GM21825 (cell line): ENCODE measurements around the gene A4GNT.
"Not testable (repeated sequence)": the region's sequence is repeated elsewhere in the genome, so short reads cannot be mapped to it uniquely, and the experiment has no call there.

ENCODE experiments used
- ATAC-seq: cut with Tn5 transposase; IDR thresholded peaks from one replicate; pipeline ENCODE4 v1.9.1; 2021; ENCODE audit warnings: mild to moderate bottlenecking, moderate library complexity; ENCODE audit not compliant: unreplicated experiment

A4GNT gene

DNA sequence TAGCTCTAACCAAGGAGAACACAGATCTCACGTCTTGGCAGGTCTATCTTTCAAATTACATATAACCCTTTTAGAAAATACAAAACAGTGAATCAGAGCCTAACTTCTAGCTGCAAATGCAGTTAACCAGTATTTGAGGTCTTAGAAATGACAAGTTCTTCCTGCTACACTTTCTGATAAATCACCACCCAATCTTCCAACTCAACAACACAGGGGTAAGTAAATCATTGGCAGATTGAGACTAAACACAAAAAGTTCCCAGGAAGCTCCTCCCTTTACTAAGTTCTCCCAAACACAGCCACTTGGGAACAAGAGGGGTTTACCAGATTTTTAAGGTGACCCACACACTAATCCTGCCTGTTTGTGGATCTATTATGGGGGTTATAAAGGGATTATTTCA, at the start of gene A4GNT:
TSS of gene A4GNT (minus strand) at position 152 of the 400 bp plus-strand sequence. CDS start 1,134 bp downstream, outside the sequence.
- no peak for ATAC-seq

DNA sequence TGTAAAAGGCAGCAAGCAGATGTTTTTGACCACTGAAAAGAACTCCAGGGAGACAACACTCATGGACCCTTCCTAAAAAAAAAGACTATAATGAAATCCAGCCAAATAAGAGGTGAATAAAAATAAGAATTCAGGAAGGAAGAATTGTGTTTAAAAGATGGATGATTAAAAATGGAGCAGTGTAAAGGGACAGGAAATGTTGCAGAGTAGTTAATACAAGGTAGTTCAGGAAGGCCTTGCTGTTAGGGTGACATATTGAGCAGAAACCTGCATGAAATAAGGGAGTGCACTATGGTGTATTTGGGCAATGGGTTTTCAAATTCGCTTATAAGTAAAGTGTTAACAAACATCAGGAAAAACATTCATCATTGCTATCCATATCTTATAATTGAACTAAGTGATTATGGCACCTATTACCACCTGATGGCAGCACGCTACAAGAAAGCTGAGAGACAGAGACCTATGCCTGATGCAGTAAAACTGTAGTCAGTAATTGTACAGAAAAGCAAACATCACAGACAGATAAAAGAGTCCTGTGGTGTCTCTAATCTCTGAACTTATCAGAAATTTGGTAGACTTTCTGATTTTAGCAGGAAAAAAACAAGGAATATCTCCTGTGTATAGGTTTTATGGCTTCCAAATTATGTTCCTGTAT, 48.3 kb upstream of the A4GNT start:
- peak; percentile 75 for ATAC-seq

DNA sequence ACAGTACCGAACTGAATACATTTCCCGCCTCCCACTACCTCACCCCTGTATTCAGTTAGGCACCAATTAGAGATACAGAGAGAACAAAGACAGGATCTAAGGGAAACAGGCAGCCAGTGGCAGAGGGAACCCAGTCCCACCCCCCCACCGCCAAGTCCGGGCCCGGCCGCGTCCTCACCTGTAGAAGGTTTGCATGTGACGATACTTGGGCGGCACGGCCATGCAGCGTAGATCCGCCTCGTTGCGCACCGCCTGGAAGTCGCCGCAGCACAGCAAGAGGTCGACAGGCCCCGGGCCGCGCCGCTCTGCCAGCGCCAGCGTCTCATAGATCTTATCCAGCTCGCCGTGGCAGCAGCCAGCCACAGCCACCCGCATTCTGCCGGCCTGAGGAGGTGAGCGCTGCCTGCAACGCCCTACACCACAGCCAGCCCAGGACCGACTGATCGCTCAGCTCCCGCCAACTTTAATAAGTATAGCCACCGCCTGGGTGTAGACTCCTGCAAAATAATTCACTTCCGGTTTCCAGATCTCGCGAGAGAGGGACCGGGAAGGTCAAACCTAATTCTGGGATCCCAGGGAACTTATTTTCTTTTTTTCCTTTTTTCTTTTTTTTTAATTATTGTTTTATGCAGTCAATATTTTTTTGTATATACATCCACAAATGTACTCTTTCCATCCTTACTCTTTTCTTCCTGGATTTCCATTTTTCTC, 42.4 kb upstream of the A4GNT start, which contains the start of gene DBR1:
TSS of gene DBR1 (minus strand) at position 501 of the 711 bp plus-strand sequence. CDS start at position 375, 126 bp downstream.
- peak; percentile 91 for ATAC-seq

DNA sequence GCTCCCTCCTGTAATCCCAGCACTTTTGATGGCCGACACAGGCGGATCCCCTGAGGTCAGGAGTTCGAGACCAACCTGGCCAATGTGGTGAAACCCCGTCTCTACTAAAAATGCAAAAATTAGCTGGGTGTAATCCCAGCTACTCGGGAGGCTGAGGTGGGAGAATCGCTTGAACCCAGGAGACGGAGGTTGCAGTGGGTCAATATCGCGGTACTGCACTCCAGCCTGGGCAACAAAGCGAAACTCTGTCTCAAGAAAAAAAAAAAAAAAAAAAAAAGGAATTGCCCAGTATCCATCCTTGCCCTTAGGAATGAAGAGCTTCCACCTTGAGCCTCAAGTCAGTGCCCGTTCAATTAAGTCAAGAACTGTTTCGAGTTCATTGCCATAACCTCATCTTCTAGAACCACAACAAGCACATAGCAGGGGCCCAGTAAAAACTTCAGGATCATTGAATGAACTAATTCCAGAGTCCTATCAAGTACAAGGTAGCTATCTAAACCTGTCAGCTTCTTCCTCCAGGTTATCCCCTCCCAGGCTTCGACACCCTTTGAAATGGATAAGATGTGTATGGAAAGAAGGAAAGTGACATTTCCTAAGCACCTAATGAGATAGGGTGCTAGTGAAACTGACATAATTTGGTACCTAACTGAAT, 41.7 kb upstream of the A4GNT start:
- no peak for ATAC-seq

DNA sequence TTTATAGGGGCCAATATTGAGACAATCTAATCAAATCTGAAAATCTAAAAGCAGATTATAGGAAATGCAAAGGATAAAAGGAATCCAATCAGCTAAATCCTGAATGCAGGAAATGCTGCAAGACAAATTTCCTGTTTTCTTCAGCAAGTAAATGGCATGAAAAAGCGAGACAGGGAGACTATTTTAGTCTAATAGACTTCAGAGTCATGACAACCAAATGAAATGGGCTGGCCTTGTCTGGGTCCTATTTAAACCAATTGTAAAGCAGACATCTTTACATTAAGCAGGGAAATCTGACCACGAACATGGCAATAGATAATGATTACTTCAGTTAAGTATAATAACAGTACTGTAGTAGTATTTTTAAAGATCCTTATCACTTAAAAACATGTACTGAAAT, 40.4 kb upstream of the A4GNT start:
- ATAC-seq, result no peak

DNA sequence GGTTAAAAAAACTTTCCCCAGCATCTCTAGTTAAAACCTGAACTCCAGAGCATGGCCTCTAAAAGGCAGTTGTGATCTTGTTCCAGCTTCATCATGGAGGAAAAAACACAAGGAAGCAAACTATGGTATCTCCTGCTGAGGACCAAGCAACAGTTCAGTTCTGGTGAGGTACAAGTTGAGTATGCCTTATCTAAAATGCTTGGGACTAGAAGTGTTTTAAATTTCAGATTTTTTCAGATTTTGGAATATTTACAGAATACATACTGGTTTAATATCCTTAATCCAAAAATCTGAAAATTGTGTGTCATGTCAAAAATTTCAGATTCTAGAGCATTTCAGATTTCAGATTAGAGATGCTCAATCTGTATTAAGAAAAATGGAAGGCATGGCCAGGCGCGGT, 32.9 kb upstream of the A4GNT start:
- no peak for ATAC-seq

DNA sequence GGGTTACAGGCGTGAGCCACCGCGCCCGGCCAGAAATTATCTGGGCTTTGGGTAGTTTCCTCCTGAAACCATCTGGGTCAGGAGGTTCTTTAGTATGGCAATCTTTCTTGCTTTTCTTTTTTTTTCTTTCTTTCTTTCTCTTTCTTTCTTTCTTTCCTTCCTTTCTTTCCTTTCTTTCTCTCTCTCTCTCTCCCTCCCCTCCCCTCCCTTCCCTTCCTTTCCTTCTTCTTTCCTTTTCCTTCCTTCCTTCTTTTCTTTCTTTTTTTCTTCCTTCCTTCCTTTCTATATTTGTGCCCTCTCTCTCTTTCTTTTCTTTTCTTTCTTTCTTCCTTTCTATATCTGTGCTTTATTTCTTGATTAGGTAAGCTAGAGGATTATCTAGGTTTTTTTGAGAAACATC, 25.6 kb upstream of the A4GNT start:
- no peak for ATAC-seq

DNA sequence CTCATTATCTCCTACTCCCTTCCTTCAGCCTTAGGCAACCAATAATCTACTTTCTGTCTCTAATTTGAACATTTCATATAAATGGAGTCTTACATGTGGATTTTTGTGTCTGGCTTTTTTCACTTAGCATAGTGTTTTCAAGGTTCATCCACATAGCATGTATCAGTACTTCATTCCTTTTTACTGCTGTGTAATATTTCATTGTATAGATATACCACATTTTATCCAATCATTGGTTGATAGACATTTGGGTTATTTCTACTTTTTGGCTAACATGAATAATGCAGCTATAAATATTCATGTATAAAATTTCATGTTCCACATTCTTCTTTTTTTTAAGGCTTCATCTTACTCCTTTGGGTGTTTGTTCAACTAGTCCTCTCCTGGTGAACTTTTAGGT, 22.3 kb upstream of the A4GNT start:
- no peak for ATAC-seq

DNA sequence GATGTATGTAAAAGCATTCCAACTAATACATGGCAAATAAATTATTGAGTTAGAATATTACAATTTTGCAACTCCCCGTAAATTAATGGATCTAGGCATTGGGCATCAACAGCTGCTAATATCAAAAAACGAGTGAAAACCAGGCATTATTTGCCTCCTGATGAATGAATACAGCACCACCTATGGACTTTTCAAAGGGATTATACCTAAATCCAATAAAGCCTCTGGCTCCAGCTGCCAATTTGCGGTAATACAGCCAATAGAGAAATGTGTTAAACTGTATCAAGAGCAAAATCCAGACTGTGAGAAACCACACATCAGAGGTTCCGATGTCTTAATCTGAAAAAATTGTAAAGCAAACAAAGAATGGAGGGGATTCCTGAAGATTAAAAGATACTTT, 16.3 kb upstream of the A4GNT start:
- no peak for ATAC-seq

DNA sequence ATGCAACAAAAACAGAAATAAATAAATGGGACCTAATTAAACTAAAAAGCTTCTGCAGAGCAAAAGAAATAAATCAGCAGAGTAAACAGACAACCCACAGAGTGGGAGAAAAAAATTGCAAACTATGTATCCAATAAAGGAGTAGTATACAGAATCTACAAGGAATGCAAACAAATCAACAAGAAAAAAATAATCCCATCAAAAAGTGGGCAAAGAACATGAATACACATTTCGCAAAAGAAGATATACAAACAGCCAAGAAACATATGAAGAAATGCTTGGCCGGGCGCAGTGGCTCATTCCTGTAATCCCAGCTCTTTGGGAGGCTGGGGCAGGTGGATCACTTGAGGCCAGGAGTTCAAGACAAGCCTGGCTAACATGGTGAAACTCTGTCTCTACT, 10.0 kb upstream of the A4GNT start:
- ATAC-seq, result not testable (repeated sequence)

DNA sequence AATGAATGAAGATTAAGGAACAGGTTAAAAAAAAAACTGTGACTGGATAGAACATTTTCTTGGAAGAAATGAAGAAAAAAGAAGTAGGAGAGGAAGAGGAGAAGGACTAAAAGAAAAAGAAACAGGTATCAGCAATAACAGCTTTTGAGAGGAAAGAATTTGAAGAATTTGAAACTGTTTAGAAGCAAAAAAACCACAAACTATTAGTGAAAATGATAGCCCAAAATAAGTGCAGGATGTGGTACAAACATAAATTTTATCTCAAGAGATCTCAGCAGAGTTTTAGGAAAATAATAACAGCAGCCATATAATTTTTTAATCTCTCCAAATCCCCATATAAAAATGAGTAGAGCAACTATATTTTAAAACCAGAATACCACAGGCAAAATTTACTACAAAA, 8.8 kb upstream of the A4GNT start:
- ATAC-seq, result no peak

DNA sequence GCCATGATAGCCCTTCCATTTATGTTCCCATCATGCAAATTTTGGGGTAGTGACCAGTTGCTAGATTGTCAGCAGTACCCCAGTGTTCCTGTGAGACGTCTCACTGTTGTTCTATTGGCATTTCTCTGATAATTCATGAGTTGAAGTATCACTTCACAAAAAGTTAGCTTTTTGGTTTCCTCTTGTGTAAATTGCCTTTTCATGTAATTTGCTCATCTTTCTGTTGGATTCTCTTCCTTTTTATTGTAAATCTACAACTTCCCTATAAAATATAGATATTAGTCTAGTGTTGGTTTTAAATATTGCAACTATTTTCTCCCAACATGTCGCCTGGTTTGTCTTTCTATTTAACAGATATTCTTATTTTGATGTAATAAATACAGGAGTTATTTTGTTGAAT, 7.5 kb upstream of the A4GNT start:
- ATAC-seq, result no peak

DNA sequence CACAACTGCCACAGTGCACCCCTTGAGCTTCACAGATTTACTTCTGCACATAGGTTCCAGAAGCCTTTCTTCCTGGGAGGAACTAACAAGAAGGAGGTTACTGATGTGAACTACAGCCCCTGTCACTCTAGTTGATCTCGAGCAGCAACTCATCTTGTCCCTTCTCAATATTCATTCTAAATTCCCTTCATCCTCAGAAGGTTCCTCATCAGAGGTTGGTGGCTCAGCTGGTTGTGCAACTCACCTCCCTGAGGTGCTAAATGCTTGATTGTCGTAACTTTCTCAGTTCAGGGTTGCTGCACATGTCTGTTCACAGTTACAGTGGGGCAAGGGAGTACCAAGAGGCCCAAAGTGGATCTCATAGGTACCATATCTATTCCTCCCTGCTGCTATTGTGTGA, 5.7 kb upstream of the A4GNT start:
- ATAC-seq, result no peak

DNA sequence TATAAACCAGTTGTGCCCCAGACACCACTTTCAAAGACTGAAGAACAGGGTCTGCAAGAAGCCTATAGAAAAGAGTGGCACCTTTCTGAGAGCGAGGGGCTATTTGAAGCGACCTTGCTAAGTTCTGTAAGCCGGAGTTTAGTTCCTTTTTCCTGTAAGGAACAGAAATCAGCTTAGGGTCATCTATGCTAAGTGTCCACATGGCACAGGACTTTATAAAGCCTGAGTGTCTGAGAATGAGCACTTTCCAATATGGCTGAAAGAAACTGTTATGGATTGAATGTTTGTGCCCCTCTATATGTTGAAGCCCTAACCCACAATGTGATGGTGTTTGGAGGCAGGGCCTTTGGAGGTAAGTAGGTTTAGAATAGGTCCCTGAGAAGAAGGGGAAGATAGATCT, 4.0 kb upstream of the A4GNT start:
- ATAC-seq, result no peak

DNA sequence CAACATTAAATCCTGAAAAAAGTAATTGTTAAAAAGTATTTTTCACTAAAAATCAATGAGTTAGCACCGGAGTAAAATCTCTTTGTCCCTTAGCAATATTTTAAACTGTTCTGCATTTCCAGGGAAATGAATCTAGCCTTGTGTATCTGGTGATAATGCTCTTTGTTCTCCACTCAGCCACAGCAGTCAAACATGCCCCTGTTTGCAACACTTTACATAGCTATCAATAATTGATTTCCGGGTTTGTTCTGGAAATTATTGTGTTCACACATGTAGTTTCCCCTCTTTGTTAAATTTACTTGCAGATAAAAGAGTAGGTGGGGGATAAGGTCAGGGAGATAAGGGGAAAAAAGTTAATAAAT, 3.6 kb upstream of the A4GNT start:
- ATAC-seq, result no peak

DNA sequence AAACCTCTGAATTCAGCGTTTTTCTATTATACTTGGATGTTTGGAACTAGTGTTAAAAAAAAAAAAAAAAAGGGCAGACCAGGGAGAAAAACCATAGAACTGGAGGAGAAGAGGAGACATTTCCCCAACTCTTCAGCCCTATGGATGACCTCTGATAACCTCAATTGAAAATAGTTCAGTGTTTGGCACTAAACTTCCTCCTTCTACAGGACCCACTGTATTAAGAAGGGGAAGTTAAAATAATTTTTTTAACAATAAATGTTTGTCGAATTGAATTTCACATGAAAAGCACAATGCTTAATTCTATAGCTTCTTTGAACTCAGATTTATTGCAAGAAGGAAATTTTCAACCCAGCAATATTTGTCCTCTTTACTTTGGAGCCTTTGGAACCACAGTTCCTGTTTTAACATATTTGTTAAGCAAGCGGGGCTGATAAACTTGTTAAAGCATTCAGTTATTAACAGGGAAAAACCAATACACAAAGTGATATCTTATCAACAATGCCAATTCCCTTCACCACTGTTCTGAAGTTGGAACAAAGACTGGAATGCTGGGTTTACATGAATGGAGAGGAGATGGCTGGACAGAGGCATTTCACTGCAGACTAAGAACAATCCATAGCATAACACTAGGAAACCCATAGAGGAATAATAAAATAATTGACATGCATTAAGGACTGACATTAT, 3.1 kb upstream of the A4GNT start:
- no peak for ATAC-seq

DNA sequence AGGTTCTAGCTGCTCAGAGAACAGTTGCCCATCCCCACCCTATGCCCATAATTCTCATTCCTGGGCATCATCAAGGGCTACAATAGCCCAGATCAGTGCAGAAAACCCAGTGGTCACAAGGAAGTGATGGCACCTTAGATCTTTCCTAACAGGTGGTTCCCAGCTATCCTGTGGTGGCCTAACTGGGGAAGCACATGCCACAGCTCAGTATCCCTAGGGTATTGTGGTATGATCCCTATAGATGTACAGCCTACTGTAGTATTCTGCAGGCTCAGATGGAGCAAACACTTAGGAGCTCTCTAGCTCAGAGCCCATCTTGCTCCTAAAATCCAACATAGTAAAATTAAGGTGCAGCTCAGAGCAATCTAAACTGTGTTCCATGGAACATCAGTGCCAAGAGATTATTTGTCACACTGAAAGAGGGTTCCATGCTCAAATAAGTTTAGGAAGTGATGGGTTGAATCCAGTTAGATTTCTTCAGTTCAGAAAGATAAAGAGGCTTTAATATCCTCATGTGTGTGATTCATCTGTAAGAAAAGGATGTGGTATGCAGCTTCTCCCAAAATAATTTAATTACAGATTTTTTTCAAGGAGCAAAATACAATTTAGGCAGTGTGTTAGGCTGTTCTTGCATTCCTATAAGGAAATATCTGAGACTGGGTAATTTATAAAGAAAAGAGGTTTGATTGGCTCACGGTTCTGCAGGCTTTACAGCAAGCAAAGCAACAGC, 4.4 kb downstream of the A4GNT start:
- no peak for ATAC-seq

DNA sequence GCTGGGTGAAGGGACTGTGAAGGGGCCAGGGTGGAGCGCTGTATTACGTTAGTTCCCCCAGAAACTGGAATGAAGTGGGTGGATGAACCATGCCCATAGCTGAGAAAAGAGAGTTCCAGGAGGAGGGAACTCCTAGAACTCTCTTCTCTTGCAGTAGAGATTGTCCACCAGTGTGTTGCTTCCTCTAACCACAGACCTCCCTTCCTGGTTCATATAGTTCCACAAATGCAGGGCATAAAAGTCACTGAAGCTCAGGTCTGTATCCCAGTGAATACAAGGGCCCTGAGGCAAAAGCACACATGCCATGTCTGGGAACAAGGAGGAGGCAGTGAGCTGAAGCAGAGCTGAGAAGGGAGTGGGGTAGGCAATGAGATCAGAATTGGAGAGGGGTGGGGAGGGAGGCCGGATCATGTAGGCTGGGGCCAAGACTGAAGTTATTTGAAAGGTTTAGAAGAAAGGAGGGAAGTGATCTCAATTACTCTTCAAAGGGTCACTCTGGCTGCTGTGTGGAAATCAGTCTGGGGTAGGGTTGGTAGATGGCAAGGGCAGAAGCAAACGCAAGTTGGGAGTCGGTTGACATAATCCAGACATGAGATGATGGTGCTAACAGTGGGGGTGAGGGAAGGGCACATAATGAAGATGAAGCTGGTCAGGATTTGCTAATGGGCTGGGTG, 6.5 kb downstream of the A4GNT start:
- no peak for ATAC-seq

DNA sequence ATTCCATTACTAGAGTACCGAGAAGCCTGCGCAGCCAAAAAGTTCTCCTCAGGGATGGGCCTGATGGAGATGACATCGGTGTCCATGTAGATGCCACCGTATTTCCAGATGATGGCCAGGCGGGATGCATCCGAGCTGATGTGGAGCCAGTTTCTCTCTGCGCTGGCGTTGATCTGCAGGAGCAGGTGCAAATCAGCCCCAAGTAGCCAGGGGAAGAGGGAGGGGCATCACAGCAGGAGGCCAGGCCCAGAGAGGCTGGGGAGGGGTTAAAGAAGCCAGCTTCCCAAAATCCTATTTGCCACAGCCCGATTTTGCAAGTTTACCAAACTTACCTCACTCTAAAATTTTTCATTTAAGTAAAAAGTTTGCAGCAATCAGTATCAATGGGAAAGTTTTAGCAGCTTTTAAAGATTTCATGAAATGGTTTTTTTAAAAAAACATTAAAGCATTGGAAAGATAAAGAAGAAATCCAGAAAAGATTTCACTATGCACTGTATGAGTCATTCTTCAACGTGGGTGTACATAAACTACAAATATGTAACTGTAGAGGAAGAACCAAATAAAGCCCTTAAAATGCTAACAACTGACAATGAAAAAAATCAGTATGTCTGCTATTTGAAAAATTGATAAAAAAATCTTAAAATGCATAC, 7.4 kb downstream of the A4GNT start:
- ATAC-seq, result no peak

DNA sequence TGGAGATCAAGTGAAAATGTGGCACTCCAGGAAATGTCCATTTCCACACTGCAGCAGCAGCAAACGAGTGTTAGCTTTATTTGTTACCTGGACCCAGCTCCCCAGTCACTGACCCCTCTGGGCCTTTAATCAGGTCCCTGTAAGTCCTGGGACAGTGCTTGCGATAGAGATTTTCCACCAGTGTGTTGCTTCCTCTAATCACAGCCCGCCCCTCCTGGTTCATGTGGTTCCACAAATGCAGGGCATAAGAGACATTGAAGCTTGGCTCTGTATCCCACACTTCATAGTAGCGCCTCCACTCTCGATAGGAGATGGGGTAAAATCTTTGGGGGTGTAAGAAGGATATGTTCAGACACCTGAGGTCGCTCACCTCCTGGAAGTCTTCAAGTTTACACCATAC, 8.0 kb downstream of the A4GNT start:
- no peak for ATAC-seq
